HAP-1 (cell line): ENCODE data around the gene CABCOCO1.

Experiments
- DNase-seq, 2 experiments: peaks; one replicate each; pipeline ENCODE4 v3.0.0-alpha.2; 2016 to 2020; ENCODE audit warnings: low spot score in 2 of 2
- H3K27me3 ChIP-seq: fragments of 250-450 bp; sonication (Bioruptor Pico); 2 replicates; pipeline ENCODE4 v1.5.1; 2020; ENCODE audit warnings: low read depth, mild to moderate bottlenecking, moderate library complexity
- H3K36me3 ChIP-seq: fragments of 250-450 bp; sonication (Bioruptor Pico); replicated peaks from 2 replicates; pipeline ENCODE4 v1.5.1; 2020; ENCODE audit warnings: mild to moderate bottlenecking
- H3K4me1 ChIP-seq: fragments of 250-450 bp; sonication (Bioruptor Pico); 2 replicates; pipeline ENCODE4 v1.5.1; 2020; ENCODE audit warnings: mild to moderate bottlenecking
- H3K4me3 ChIP-seq: fragments of 250-450 bp; sonication (Bioruptor Pico); 2 replicates; pipeline ENCODE4 v1.5.1; 2020; ENCODE audit warnings: mild to moderate bottlenecking, moderate library complexity
- H3K9me3 ChIP-seq: fragments of 250-450 bp; sonication (Bioruptor Pico); 2 replicates; pipeline ENCODE4 v1.5.1; 2020; ENCODE audit warnings: mild to moderate bottlenecking, moderate library complexity
- in situ Hi-C: fragments of 300-500 bp; cut with MboI; formaldehyde crosslinking; loops from 3 replicates; pipeline ENCODE4 v1.14.3; 2020; ENCODE audit warnings: low sequenced_read_pairs, inconsistent platforms, mixed read lengths

CABCOCO1 gene, protein sequence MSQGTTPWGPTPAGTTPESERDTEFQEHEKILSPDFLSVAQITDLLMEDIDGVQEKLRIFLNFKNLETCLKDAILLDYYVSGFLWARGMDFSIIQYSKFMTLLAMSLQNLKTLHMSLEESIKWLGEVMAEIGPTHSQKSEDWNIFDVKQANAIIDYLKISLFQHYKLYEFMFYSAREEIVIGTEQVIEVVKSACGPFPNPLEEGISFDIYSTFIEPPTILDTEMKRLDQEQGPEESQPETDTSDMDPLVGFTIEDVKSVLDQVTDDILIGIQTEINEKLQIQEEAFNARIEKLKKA

DNA sequence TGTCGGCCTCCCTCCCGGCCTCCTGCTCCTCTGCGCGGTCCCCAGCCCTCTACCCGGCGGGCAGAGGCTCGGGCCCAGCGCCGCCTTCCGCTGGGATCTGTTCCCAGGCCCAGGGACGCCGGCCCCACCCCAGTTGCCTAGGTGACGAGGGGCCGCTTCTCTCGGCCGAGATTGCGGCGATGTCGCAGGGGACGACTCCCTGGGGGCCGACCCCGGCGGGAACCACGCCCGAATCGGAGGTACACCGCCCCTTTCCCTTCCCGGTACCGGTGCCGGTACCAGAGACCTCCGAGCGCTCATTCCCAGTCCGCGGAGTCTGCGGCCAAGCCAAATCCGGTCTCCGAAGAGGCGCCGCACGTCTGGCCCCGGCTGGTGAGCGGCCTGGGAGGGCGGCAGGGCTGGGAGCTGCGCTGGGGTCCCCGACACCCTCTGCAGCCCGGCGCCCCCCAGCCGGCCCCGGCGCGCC is at the start of gene CABCOCO1:
CABCOCO1 (plus strand) TSS at position 136 of the 466 bp plus-strand sequence; CDS start at position 180, 44 bp downstream.
- H3K27me3 ChIP-seq = no peaks in the 10 kb centered on the region
- in situ Hi-C loops = no loop called here
- H3K4me3 ChIP-seq = no peak within 1 kb of the TSS
- no peaks in the 10 kb centered on the region for H3K36me3 ChIP-seq
- no peaks in the 10 kb centered on the region for H3K9me3 ChIP-seq
- no peaks in the 10 kb centered on the region for H3K4me1 ChIP-seq
- no peak for DNase-seq

DNA sequence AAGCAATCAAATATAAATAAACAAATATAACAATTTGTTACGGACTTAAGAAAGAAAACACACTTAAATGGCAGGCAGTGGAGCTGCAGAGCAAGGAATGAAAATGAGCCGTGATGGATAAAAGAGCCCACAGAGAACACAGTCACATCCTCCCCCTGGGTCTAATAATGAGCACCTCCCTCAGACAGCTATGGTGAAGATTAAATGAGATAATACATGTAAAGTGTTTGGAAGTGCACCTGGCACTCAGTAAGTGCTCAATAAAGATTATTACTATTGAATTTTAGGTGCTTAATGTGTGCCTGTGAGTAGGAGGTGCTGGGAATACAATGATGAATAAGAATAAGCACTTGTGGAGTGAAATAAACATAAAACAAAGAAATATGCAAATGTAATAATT is 49.1 kb upstream of the CABCOCO1 start:
- no peaks in the 10 kb centered on the region for H3K36me3 ChIP-seq
- H3K27me3 ChIP-seq = no peaks in the 10 kb centered on the region
- H3K4me1 ChIP-seq = no peaks in the 10 kb centered on the region
- DNase-seq = no peak
- H3K4me3 ChIP-seq = no peak overlapping the region
- H3K9me3 ChIP-seq = no peaks in the 10 kb centered on the region
- in situ Hi-C loops = no loop called here

DNA sequence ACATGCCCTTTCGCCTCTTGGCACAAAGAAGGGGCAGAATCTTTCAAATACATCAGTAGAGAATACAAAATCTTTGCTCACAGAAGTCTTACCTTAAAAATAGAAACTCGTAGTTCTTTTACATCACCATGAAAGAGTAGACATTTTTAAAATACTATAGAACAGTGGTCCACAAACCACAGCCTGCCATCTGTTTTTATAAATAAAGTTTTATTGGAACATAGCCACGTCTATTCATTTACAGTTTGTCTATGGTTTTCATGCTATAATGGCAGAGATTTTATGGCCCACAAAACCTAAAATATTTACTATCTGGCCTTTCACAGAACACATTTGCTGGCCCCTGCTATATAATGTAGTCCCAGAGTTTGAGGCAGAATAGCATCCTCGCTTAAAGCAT is 46.1 kb upstream of the CABCOCO1 start:
- no peak for DNase-seq
- H3K4me3 ChIP-seq = no peak overlapping the region
- in situ Hi-C loops = no loop called here
- H3K4me1 ChIP-seq = no peaks in the 10 kb centered on the region
- no peaks in the 10 kb centered on the region for H3K27me3 ChIP-seq
- H3K9me3 ChIP-seq = no peaks in the 10 kb centered on the region
- no peaks in the 10 kb centered on the region for H3K36me3 ChIP-seq

DNA sequence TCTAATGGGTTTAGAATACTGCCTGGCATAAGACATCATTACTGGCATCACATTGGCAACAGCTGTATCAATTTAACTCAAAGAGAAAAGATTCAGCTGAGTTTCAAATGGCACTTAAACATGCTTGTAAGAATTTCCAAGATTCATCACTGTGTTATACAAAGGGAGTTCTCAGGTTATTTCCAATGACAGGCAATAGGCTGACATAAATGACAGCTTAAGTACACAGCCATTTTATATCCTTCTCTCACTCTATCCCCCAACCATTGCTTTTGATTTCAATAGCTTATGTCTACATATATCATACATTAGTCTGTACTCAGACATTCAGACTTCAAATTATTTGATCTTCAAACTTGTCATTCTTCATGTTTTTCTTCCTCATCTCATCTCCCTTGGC is 45.5 kb upstream of the CABCOCO1 start:
- no peak overlapping the region for H3K4me3 ChIP-seq
- no peaks in the 10 kb centered on the region for H3K36me3 ChIP-seq
- no peaks in the 10 kb centered on the region for H3K27me3 ChIP-seq
- in situ Hi-C loops = no loop called here
- H3K4me1 ChIP-seq = no peaks in the 10 kb centered on the region
- no peak for DNase-seq
- no peaks in the 10 kb centered on the region for H3K9me3 ChIP-seq

DNA sequence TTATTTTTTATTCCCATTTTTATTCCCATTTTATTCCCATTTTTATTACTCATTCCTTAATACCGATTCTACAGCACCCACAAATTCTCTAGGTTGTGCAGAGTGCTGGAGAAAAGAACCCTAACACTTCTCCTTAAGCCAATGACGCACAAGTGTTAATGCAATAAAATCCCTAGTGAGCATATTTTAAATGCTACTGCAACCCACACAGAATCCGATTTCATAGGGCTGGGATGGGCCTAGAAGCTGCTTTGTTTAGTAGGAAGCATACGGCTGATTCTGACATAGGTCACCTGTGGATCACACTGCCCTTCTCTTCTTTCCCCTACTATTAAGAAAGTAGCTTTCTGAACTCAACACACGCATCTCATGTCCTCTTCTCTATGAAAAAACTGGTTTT is 45.1 kb upstream of the CABCOCO1 start:
- DNase-seq = no peak
- no peak overlapping the region for H3K4me3 ChIP-seq
- in situ Hi-C loops = no loop called here

DNA sequence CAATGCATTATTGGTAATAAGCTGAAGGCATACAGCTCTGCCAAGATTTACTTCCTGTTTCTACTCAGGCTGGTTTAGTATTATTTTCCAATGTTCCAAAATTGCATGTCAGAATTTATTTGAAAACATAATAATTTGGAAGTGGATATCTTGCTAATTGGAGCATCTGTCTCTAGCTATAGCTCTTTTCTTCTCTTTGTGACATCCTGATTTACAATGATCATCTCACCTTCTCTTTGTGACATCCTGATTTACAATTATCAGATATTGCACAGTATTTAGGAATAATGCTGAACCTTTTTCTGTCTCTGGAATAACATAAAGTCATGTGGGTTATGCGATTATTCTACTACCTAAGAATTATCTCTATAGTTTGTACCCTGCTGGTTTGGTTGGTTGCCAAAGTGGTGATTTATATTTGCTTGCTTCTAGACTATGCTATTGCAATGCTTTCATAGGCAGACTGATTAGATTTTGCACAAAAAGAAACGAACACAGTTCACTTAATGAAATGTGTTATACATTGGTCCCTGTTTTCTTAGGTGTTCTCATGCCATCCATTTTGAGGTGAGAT is 44.3 kb upstream of the CABCOCO1 start:
- Histone ChIP-seq H3K4me3 (no peak overlapping the region), H3K4me1 (peaks cover 6% of the 10 kb centered on the region), H3K27me3 (no peaks in the 10 kb centered on the region), H3K9me3 (no peaks in the 10 kb centered on the region), H3K36me3 (no peaks in the 10 kb centered on the region)
- no peak for DNase-seq
- in situ Hi-C loops = no loop called here

More for the DNA sequence above, 45.1 kb upstream of the CABCOCO1 start:
- no peaks in the 10 kb centered on the region for H3K36me3 ChIP-seq
- H3K4me1 ChIP-seq = no peaks in the 10 kb centered on the region
- no peaks in the 10 kb centered on the region for H3K9me3 ChIP-seq
- H3K27me3 ChIP-seq = no peaks in the 10 kb centered on the region

DNA sequence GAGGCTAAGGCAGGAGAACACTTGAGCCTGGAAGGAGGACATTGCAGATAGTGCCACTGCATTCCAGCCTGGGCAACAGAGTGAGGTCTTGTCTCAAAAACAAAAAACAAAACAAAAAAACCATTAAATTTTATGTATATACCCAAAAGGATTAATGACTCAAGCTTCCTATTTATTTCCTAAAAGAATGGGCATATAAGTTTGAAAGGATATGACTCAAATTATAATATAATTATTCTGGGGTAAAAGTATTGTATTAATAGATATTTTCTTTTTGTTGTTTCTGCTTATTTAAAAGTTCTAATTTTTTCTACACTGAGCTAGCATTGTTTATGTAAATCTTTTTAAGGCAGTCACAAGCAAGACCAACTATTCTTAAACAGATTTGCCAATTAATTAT is 42.2 kb upstream of the CABCOCO1 start:
- in situ Hi-C loops = no loop called here
- H3K4me3 ChIP-seq = no peak overlapping the region
- H3K36me3 ChIP-seq = no peaks in the 10 kb centered on the region
- peaks cover 8% of the 10 kb centered on the region for H3K4me1 ChIP-seq
- no peaks in the 10 kb centered on the region for H3K27me3 ChIP-seq
- no peak for DNase-seq
- no peaks in the 10 kb centered on the region for H3K9me3 ChIP-seq

DNA sequence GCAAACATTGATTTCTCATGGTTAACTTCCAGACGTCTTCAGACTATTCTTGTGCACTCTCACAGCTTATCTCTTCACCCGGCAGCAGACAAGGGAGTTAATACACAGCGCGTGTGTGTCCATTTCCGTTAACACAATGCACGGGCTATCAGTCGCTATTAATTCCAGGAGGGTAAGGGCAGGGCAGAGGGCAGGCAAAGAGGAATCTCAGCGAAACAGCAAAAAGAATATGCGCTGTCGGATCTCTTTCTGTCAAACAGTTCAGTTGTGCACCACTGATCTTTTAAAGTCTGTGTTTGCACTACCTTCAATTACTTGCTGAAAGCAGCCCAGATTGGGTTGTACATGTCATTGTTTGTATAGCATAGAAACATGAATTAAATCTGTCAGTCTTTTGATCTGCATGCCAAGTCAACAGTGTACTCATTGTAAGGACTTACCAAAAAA is 41.1 kb upstream of the CABCOCO1 start:
- DNase-seq = peak; percentile 22 to 30
- no peaks in the 10 kb centered on the region for H3K9me3 ChIP-seq
- in situ Hi-C loops = no loop called here
- no peaks in the 10 kb centered on the region for H3K36me3 ChIP-seq
- H3K4me1 ChIP-seq = peaks cover 8% of the 10 kb centered on the region
- H3K4me3 ChIP-seq = no peak overlapping the region
- no peaks in the 10 kb centered on the region for H3K27me3 ChIP-seq

DNA sequence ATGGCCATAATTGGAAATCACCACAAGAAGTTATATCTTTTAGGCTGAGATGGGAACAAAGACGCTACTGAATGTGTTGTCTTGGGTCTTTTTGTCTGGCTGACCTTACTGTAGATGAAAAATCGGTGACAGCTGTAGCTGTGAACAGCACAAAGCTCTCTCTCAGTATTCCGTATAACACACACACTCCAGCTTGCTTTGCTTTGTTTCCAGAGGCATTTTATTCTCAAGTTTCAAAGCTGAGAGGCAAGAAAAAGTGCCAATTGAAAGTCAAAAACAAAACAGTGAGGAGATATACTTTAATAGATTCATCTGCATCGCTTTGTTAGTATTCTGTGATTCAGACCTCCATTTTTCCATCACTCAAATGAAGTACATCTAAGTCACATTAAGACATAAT is 39.6 kb upstream of the CABCOCO1 start:
- H3K4me3 ChIP-seq = no peak overlapping the region
- DNase-seq = no peak
- in situ Hi-C loops = no loop called here
- H3K4me1 ChIP-seq = peaks cover 8% of the 10 kb centered on the region
- H3K36me3 ChIP-seq = no peaks in the 10 kb centered on the region
- no peaks in the 10 kb centered on the region for H3K27me3 ChIP-seq
- no peaks in the 10 kb centered on the region for H3K9me3 ChIP-seq

DNA sequence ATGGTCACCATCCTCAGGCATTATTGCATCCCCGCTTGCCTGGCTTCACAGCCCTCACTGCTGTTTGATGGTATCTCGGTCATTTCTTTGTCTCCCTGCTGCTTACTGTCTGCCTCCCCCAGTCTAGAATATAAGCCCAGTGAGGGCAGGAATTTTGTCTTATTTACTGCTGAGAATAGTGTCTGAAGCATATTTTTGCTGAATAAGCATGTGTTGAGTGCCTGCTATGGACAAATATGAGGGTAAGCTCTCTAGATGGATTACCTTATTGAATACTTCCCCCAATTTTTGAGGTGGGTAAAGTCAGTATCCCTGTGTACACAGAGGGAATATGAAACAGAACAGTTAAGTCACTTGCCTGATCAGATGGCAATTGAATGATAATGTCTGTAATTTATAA is 36.5 kb upstream of the CABCOCO1 start:
- Histone ChIP-seq H3K27me3 (no peaks in the 10 kb centered on the region), H3K4me1 (peaks cover 17% of the 10 kb centered on the region), H3K9me3 (no peaks in the 10 kb centered on the region)

DNA sequence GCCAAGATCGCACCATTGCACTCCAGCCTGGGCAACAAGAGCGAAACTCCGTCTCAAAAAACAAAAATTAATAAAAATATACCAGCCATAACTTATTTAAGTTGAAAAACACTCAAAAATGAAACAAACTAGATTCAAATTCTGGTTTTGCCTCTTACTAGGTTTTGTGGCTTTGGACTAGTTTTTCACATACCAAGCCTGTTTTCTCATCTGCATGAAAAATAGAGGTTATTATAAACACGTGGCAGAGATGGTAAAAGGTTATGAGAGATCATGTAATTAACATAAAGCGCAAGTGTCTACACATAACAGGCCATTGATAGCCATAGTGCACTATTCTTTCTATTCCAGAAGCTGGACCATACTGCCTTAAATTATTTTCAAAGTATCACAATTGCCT is 35.5 kb upstream of the CABCOCO1 start:
- DNase-seq = no peak
- no peaks in the 10 kb centered on the region for H3K27me3 ChIP-seq
- no peak overlapping the region for H3K4me3 ChIP-seq
- peaks cover 17% of the 10 kb centered on the region for H3K4me1 ChIP-seq
- in situ Hi-C loops = no loop called here
- H3K36me3 ChIP-seq = no peaks in the 10 kb centered on the region
- no peaks in the 10 kb centered on the region for H3K9me3 ChIP-seq

More for the DNA sequence above, 36.5 kb upstream of the CABCOCO1 start:
- no peak overlapping the region for H3K4me3 ChIP-seq
- in situ Hi-C loops = no loop called here
- no peak for DNase-seq
- no peaks in the 10 kb centered on the region for H3K36me3 ChIP-seq

DNA sequence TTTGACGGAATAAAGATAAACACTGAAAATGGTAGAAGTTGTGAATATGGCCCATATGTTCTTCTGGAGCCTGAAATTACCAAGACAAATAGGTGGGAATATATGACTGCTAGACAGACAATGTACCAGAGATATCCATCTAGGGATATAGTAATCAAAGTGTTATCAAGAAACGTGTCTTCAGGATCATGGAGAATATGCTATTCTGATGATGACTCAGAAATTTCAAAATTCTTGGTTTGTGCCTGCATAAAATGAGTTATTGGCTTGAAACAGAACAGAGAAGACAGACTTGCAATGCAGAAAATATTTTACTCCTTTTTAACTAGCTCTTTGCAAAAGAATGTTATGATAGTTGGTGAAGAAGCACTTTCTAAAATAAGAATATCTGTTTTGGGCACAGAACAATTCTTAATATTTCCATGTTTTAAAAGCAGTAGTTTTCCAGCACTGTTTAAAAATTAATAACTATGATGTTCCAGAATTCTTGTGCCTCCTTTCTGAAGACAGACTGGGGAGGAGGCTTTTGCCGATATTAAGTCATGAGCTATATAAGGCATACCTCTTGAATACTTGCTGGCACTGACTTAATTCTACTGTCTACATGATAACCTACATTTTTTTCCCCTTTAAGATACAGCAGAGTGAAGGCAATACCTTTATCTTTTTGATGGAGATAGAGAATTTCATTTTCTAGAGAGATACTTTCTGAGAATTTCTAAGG is 34.4 kb upstream of the CABCOCO1 start:
- Histone ChIP-seq H3K36me3 (no peaks in the 10 kb centered on the region), H3K27me3 (no peaks in the 10 kb centered on the region), H3K4me3 (no peak overlapping the region), H3K4me1 (peaks cover 12% of the 10 kb centered on the region; the same call in 1 of the 2 replicates), H3K9me3 (no peaks in the 10 kb centered on the region)
- in situ Hi-C loops = no loop called here
- DNase-seq = no peak

DNA sequence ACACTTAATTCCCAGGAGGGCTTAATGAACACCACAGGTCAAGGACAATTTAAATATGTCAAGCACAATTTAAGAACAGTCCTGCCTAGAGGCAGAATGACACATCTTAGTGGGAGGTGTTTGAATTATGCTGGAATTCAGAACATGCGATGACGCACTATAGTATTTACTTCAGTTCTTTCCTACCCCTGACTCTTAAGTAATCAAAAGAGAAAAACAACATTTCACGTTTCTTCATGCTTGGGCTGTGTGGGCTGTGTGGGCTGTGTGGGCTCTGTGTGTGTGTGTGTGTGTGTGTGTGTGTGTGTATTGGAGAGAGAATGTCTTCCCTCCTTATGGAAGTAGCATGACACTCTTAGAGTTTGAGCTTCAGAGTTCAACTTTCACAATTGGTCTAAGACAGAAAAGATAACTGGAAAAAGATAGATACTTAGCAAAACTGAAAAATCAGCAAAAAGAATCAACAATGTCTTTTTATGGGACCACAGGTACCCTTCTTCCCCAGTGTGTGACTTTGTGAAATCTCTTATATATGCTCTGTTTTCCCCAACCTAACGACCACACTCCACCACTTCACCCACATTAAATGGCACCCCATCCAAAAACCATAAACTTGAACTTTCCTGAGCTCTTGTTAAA is 33.7 kb upstream of the CABCOCO1 start:
- in situ Hi-C loops = no loop called here
- no peaks in the 10 kb centered on the region for H3K9me3 ChIP-seq

More for the DNA sequence above, 33.7 kb upstream of the CABCOCO1 start:
- DNase-seq = peak in 1 of 2 experiments; percentile 25
- Histone ChIP-seq H3K27me3 (no peaks in the 10 kb centered on the region), H3K4me3 (no peak overlapping the region), H3K36me3 (no peaks in the 10 kb centered on the region), H3K4me1 (peaks cover 9% of the 10 kb centered on the region; the same call in 1 of the 2 replicates)
